CD14-positive monocyte (primary cell): ENCODE measurements around the gene LIMS2. TPM values are rescaled to one million over a fixed set of nuclear protein-coding genes. Genes with fewer than 3 reads are reported as not detected.

Experiments used
- DNase-seq, 3 donors: peaks; one replicate each; pipeline ENCODE4 v3.0.0-alpha.2; 2011 to 2022
- H2AFZ ChIP-seq: 2 replicates; pipeline ENCODE4 v1.6.0; 2012; ENCODE audit warnings: mild to moderate bottlenecking, low read depth, low read length, inconsistent platforms; ENCODE audit not compliant: insufficient read depth, poor library complexity, severe bottlenecking
- H3K27ac ChIP-seq, 2 donors: 1 replicate in 1 of 2; 2 replicates in 1 of 2; pipeline ENCODE4 v1.5.1; 2012 to 2013; ENCODE audit warnings: low read length in 2 of 2, control low read depth in 1 of 2, inconsistent platforms in 1 of 2, low read depth in 1 of 2, mild to moderate bottlenecking in 1 of 2
- H3K27me3 ChIP-seq, 2 donors: one replicate each; pipeline versions ENCODE4 v1.6.0 to v1.6.1; 2011 to 2013; ENCODE audit warnings: low read length in 2 of 2; ENCODE audit not compliant: control insufficient read depth in 2 of 2, insufficient read depth in 2 of 2
- H3K36me3 ChIP-seq, 2 donors: replicated peaks in 1 of 2; 1 replicate in 1 of 2; 2 replicates in 1 of 2; pipeline versions ENCODE4 v1.5.1 to v1.6.1; 2012 to 2013; ENCODE audit warnings: low read length in 2 of 2, control low read depth in 1 of 2, inconsistent platforms in 1 of 2, mild to moderate bottlenecking in 1 of 2; ENCODE audit not compliant: insufficient read depth in 2 of 2, control insufficient read depth in 1 of 2
- H3K4me1 ChIP-seq, 2 donors: 1 replicate in 1 of 2; 2 replicates in 1 of 2; pipeline versions ENCODE4 v1.5.1 to v1.6.1; 2012 to 2013; ENCODE audit warnings: low read length in 2 of 2, control low read depth in 1 of 2, inconsistent platforms in 1 of 2, mild to moderate bottlenecking in 1 of 2, moderate library complexity in 1 of 2; ENCODE audit not compliant: insufficient read depth in 2 of 2, control insufficient read depth in 1 of 2
- H3K4me2 ChIP-seq: replicated peaks from 2 replicates; pipeline ENCODE3; 2012; ENCODE audit warnings: low read length, moderate library complexity, mild to moderate bottlenecking; ENCODE audit not compliant: poor library complexity, severe bottlenecking; ENCODE audit errors: extremely low read depth
- H3K4me3 ChIP-seq, 3 experiments: fragments of 200-600 bp in 1 of 3; sonication (generic) in 1 of 3; replicated peaks in 1 of 3; 1 replicate in 2 of 3; 2 replicates in 1 of 3; pipeline ENCODE4 v1.5.1; 2011 to 2013; ENCODE audit warnings: low read length in 3 of 3, mild to moderate bottlenecking in 3 of 3, control low read depth in 2 of 3, low read depth in 2 of 3, inconsistent platforms in 1 of 3, moderate library complexity in 1 of 3
- H3K79me2 ChIP-seq: 2 replicates; pipeline ENCODE4 v1.6.0; 2012; ENCODE audit warnings: mild to moderate bottlenecking, control low read depth, inconsistent platforms, low read length, moderate library complexity; ENCODE audit not compliant: insufficient read depth
- H3K9ac ChIP-seq: 2 replicates; pipeline ENCODE4 v1.6.0; 2017; ENCODE audit warnings: low read length, mild to moderate bottlenecking; ENCODE audit not compliant: insufficient read depth, poor library complexity, severe bottlenecking
- H3K9me3 ChIP-seq, 2 donors: replicated peaks in 1 of 2; 1 replicate in 1 of 2; 2 replicates in 1 of 2; pipeline versions ENCODE4 v1.5.1 to v1.6.1; 2012 to 2013; ENCODE audit warnings: low read length in 2 of 2, control low read depth in 1 of 2; ENCODE audit not compliant: control insufficient read depth in 1 of 2, insufficient read depth in 1 of 2
- H4K20me1 ChIP-seq: 2 replicates; pipeline ENCODE4 v1.6.0; 2012; ENCODE audit warnings: mild to moderate bottlenecking, low read length, control low read depth, moderate library complexity; ENCODE audit not compliant: insufficient read depth
- H3K27ac Mint-ChIP-seq, 7 donors: one replicate each; pipeline ENCODE4 v1.8.0; 2020; ENCODE audit warnings: mild to moderate bottlenecking in 7 of 7, mixed read lengths in 7 of 7, moderate library complexity in 6 of 7, inconsistent platforms in 2 of 7
- H3K27me3 Mint-ChIP-seq, 3 donors: one replicate each; pipeline ENCODE4 v1.8.0; 2021 to 2022; ENCODE audit warnings: low read depth in 3 of 3, mild to moderate bottlenecking in 3 of 3, mixed read lengths in 3 of 3, moderate library complexity in 3 of 3, inconsistent platforms in 1 of 3
- H3K36me3 Mint-ChIP-seq, 2 donors: one replicate each; pipeline ENCODE4 v1.8.0; 2020; ENCODE audit warnings: mixed read lengths in 2 of 2, inconsistent platforms in 1 of 2, mild to moderate bottlenecking in 1 of 2
- H3K4me1 Mint-ChIP-seq: one replicate; pipeline ENCODE4 v1.8.0; 2020; ENCODE audit warnings: mild to moderate bottlenecking, mixed read lengths
- H3K4me3 Mint-ChIP-seq, 2 donors: one replicate each; pipeline ENCODE4 v1.8.0; 2020; ENCODE audit warnings: mild to moderate bottlenecking in 2 of 2, mixed read lengths in 2 of 2, moderate library complexity in 1 of 2
- H3K9me3 Mint-ChIP-seq, 7 donors: one replicate each; pipeline ENCODE4 v1.8.0; 2020 to 2022; ENCODE audit warnings: mixed read lengths in 7 of 7, mild to moderate bottlenecking in 6 of 7, moderate library complexity in 6 of 7, inconsistent platforms in 2 of 7
- WGBS: methylation state at CpG from one replicate; pipeline ENCODE4 v1.1.5; 2013; ENCODE audit warnings: missing lambda C conversion rate; ENCODE audit not compliant: insufficient coverage; 5-methylcytosine and 5-hydroxymethylcytosine counted together
- intact Hi-C, 2 donors: fragments of 100-400 bp; cut with micrococcal nuclease; formaldehyde crosslinking; loops; one replicate each; pipeline versions ENCODE4 v1.15.0 to v1.15.1; 2023
- polyA plus RNA-seq, 3 donors: library from polyadenylated mRNA; depleted of rRNA in 1 of 3; unstranded in 2 of 3; stranded (reverse) in 1 of 3; fragments of 300-500 nt in 2 of 3; fragments of >200 nt in 1 of 3; fragmentation: Illumina TruSeq in 2 of 3; gene quantifications; 1 replicate in 2 of 3; 2 replicates in 1 of 3; pipeline ENCODE4 v1.2.3, GENCODE V29; 2012 to 2021
- TF ChIP-seq, protein P1 (sequence below): fragments of 200-600 bp; IDR thresholded peaks from one replicate; pipeline ENCODE4 v1.8.0; 2022; ENCODE audit warnings: antibody characterized with exemption, mild to moderate bottlenecking

The LIMS2 gene
- polyA plus RNA-seq, 3 donors, result 0.13 to 1.3 (median 0.23) TPM

DNA sequence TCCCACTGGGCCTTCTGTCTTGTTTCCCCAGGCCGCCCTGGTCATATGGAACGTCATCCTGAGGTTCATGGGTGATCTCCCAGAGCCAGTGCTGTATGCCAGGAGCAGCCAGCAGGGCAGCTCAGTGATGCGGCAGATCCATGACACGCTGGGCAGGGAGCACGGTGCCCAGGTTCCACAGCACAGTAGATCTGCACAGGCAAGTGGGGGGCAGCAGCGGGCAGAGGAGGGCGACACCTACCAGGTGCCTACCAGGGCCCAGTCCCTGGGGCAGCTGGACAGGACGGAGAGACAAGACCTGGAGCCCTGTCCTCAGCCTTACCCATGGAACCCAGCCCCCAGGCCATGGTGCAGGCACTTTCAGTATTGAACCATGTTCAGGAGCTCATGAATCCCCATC is 65.5 kb downstream of the LIMS2 start:
- H3K36me3 Mint-ChIP-seq, result peaks cover 0 to 11% of the 10 kb centered on the region in 2 donors
- H3K4me1 Mint-ChIP-seq, result no peaks in the 10 kb centered on the region
- Histone ChIP-seq H4K20me1 (no peaks in the 10 kb centered on the region), H3K4me1 (no peaks in the 10 kb centered on the region), H3K9me3 (peaks cover 6 to 25% of the 10 kb centered on the region in 2 donors), H3K9ac (no peak overlapping the region), H2AFZ (no peak overlapping the region), H3K79me2 (no peaks in the 10 kb centered on the region), H3K27ac (no peak overlapping the region), H3K36me3 (no peaks in the 10 kb centered on the region), H3K4me3 (no peak overlapping the region), H3K27me3 (no peaks in the 10 kb centered on the region), H3K4me2 (no peak overlapping the region)
- peaks cover 16 to 29% (median 24%) of the 10 kb centered on the region in 7 donors for H3K9me3 Mint-ChIP-seq
- no peak overlapping the region for H3K27ac Mint-ChIP-seq
- WGBS, result 97% methylated on average over 7 of the region's 8 CpGs
- TF ChIP-seq, protein P1, sequence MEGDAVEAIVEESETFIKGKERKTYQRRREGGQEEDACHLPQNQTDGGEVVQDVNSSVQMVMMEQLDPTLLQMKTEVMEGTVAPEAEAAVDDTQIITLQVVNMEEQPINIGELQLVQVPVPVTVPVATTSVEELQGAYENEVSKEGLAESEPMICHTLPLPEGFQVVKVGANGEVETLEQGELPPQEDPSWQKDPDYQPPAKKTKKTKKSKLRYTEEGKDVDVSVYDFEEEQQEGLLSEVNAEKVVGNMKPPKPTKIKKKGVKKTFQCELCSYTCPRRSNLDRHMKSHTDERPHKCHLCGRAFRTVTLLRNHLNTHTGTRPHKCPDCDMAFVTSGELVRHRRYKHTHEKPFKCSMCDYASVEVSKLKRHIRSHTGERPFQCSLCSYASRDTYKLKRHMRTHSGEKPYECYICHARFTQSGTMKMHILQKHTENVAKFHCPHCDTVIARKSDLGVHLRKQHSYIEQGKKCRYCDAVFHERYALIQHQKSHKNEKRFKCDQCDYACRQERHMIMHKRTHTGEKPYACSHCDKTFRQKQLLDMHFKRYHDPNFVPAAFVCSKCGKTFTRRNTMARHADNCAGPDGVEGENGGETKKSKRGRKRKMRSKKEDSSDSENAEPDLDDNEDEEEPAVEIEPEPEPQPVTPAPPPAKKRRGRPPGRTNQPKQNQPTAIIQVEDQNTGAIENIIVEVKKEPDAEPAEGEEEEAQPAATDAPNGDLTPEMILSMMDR, result no peak
- intact Hi-C loops, result no loop called here
- DNase-seq, result no peak
- no peak overlapping the region for H3K4me3 Mint-ChIP-seq
- peaks cover 0 to 2% (median 1%) of the 10 kb centered on the region in 3 donors for H3K27me3 Mint-ChIP-seq

DNA sequence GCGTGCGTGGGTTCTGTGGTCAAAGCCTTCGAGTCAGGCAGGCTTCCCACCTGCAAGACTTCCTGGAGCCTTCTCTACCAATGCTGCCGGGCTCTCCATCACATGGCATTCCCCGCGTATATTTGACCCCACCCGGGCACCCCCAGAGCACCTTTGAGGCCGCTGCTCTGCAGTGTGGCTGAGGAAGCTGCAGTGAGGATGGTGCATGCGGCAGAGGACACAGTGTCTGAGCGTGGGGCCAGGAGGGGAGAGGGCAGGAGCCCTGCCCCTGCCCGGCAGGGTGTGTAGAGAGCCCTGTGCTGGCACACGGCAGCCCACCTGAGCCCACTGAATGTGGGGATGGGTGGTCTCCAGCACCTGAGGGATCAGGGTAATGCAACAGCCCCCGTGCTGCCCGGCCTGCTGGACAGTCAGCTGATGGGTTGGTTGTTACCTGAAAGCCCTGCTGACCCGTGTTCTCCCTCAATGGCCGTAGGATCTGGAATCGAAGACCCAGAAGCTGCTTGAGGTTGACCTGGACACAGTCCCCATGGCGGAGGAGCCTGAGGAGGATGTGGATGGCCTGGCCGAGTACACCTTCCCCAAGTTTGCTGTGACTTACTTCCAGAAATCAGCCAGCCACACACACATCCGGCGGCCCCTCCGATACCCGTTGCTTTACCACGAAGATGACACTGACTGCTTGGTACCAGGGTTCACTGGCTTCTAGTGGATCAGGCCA is 66.1 kb downstream of the LIMS2 start:
- Mint-ChIP-seq H3K36me3 (peaks cover 0 to 11% of the 10 kb centered on the region in 2 donors), H3K27ac (no peak overlapping the region), H3K27me3 (peaks cover 0 to 2% (median 1%) of the 10 kb centered on the region in 3 donors), H3K4me1 (no peaks in the 10 kb centered on the region), H3K4me3 (no peak overlapping the region), H3K9me3 (peaks cover 16 to 29% (median 24%) of the 10 kb centered on the region in 7 donors)
- no peak overlapping the region for H3K4me2 ChIP-seq
- DNase-seq, result no peak
- 76% methylated on average over 19 of the region's 24 CpGs for WGBS
- no peaks in the 10 kb centered on the region for H3K4me1 ChIP-seq
- H3K27ac ChIP-seq, result no peak overlapping the region
- no peak overlapping the region for H3K9ac ChIP-seq
- no peaks in the 10 kb centered on the region for H3K79me2 ChIP-seq
- H4K20me1 ChIP-seq, result no peaks in the 10 kb centered on the region
- H3K9me3 ChIP-seq, result peaks cover 6 to 24% of the 10 kb centered on the region in 2 donors
- H3K27me3 ChIP-seq, result no peaks in the 10 kb centered on the region
- no peak overlapping the region for H3K4me3 ChIP-seq
- TF ChIP-seq, protein P1, result no peak
- intact Hi-C loops, result no loop called here
- H3K36me3 ChIP-seq, result no peaks in the 10 kb centered on the region
- H2AFZ ChIP-seq, result no peak overlapping the region
